Ovary (tissue), 9 donors: Measurements from ENCODE around the gene NFKBIA. TPM values are rescaled to one million over a fixed set of nuclear protein-coding genes. Genes with fewer than 3 reads are reported as not detected.
A peak's percentile ranks its signal among the peaks of the same experiment; 100 is the strongest.

Experiments used
- DNase-seq, 5 donors: peaks; one replicate each; pipeline ENCODE4 v3.0.0-alpha.2; 2019 to 2020
- H3K27ac ChIP-seq, 2 donors: fragments of 200-600 bp; one replicate each; pipeline versions ENCODE4 v1.5.1 to v1.8.0; 2019 to 2022
- H3K27me3 ChIP-seq: fragments of 200-600 bp; one replicate; pipeline ENCODE4 v1.8.0; 2022
- H3K36me3 ChIP-seq: fragments of 200-600 bp; sonication (generic); one replicate; pipeline ENCODE4 v1.5.1; 2019
- H3K4me1 ChIP-seq: one replicate; pipeline ENCODE4 v1.8.1; 2013; ENCODE audit warnings: mild to moderate bottlenecking, moderate library complexity; ENCODE audit not compliant: insufficient read depth
- H3K4me3 ChIP-seq: fragments of 200-600 bp; sonication (generic); one replicate; pipeline ENCODE4 v1.5.1; 2017
- H3K9me3 ChIP-seq, 2 donors: fragments of 200-600 bp in 1 of 2; sonication (generic) in 1 of 2; one replicate each; pipeline versions ENCODE4 v1.5.1 to v1.8.1; 2013 to 2019; ENCODE audit warnings: mild to moderate bottlenecking in 1 of 2, moderate library complexity in 1 of 2
- EP300 ChIP-seq: sonication (generic); formaldehyde crosslinking; IDR thresholded peaks from one replicate; pipeline ENCODE4 v1.6.1; 2017; ENCODE audit warnings: antibody characterized with exemption
- POLR2A ChIP-seq: fragments of 450-650 bp; IDR thresholded peaks from one replicate; pipeline ENCODE4 v1.6.1; 2017; ENCODE audit warnings: antibody characterized with exemption, mild to moderate bottlenecking, moderate library complexity
- WGBS, 3 donors: extraction: QIAGEN DNeasy Blood & Tissue Kit in 1 of 3; methylation state at CpG; one replicate each; pipeline versions ENCODE4 v1.1.5 to v1.1.7; 2013 to 2017; 5-methylcytosine and 5-hydroxymethylcytosine counted together
- intact Hi-C, 4 donors: fragments of 100-400 bp; cut with DNase I; formaldehyde crosslinking; loops; one replicate each; pipeline versions ENCODE4 v1.11.0 to v1.15.1; 2022 to 2023
- polyA plus RNA-seq, 2 donors: library from polyadenylated mRNA; stranded (reverse); fragments of 200-250 nt in 1 of 2; fragments of 350-450 nt in 1 of 2; fragmentation: Illumina TruSeq in 1 of 2; extraction: RNeasy Lipid Tissue Mini Kit (QIAGEN cat#74804) in 1 of 2; gene quantifications; one replicate each; pipeline ENCODE4 v1.2.3, GENCODE V29; 2013 to 2014
- total RNA-seq, 7 donors: library from RNA; depleted of rRNA in 2 of 7; stranded (reverse); fragments of >200 nt in 2 of 7; fragmentation: NEBNext Ultra II Directional in 3 of 7; extraction: Animal tissue kit (Norgen Biotek cat#: 25700) in 3 of 7; gene quantifications; one replicate each; pipeline versions ENCODE4 v1.1.0 to v1.2.4, GENCODE V29; 2016 to 2023
- TF ChIP-seq, protein P1 (sequence below), 3 donors: fragments of 450-650 bp in 2 of 3; fragments of 200-600 bp in 1 of 3; IDR thresholded peaks; one replicate each; pipeline versions ENCODE4 v1.5.1 to v1.8.0; 2016 to 2022; ENCODE audit warnings: antibody characterized with exemption in 3 of 3, mild to moderate bottlenecking in 1 of 3
- donor health status: DM: no; HTN: no; CAD: no; lungs with moderate emphysema.
- donor health status: DM: no; HTN: no; CAD: no.
- donor health status: Bipolar disorder and iron deficiency.
- donor health status: DM: yes; HTN: yes; CAD: no.
- donor health status: DM: no; HTN: no; CAD: no.
- donor health status: DM: yes; HTN: yes; CAD: no.

The NFKBIA gene
- total and polyA plus RNA-seq, 9 donors = 109 to 1,807 (median 222) TPM

DNA sequence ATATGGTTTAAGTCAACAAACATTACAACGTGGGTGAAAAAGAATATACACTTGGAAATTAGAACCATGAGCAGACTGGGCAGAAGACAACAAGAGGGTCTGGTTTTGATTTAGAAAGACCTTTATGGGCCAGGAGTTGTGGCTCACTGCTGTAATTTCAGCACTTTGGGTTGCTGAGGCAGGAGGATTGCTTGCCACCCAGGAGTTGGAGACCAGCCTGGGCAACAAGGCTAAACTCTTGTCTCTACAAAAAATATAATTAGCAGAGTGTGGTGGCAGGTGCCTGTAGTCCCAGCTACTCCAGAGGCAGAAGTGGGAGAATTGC, 2.7 kb upstream of the NFKBIA start:
- Histone ChIP-seq H3K36me3 (no peaks in the 10 kb centered on the region), H3K27ac (peak overlapping the region in 1 of 2 donors; percentile 7), H3K4me1 (peaks cover 6% of the 10 kb centered on the region), H3K9me3 (no peaks in the 10 kb centered on the region), H3K27me3 (no peaks in the 10 kb centered on the region), H3K4me3 (no peak overlapping the region)
- no peak for DNase-seq
- TF ChIP-seq EP300 (no peak), POLR2A (no peak)
- TF ChIP-seq, protein P1, sequence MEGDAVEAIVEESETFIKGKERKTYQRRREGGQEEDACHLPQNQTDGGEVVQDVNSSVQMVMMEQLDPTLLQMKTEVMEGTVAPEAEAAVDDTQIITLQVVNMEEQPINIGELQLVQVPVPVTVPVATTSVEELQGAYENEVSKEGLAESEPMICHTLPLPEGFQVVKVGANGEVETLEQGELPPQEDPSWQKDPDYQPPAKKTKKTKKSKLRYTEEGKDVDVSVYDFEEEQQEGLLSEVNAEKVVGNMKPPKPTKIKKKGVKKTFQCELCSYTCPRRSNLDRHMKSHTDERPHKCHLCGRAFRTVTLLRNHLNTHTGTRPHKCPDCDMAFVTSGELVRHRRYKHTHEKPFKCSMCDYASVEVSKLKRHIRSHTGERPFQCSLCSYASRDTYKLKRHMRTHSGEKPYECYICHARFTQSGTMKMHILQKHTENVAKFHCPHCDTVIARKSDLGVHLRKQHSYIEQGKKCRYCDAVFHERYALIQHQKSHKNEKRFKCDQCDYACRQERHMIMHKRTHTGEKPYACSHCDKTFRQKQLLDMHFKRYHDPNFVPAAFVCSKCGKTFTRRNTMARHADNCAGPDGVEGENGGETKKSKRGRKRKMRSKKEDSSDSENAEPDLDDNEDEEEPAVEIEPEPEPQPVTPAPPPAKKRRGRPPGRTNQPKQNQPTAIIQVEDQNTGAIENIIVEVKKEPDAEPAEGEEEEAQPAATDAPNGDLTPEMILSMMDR (IDR thresholded peaks at IDR 0.05) = no peak
- intact Hi-C loops = loop anchor here in 3 of 4 donors (5.0 to 10.0 kb wide), 3 partner anchors 112 to 418 kb away; partner anchors contain the start of genes BRMS1L (in 1 of the 3) and PSMA6 (in 1 of the 3)
- WGBS, 3 donors = 32 to 62% (median 44%) methylated on average over 1 of the region's 1 CpG

DNA sequence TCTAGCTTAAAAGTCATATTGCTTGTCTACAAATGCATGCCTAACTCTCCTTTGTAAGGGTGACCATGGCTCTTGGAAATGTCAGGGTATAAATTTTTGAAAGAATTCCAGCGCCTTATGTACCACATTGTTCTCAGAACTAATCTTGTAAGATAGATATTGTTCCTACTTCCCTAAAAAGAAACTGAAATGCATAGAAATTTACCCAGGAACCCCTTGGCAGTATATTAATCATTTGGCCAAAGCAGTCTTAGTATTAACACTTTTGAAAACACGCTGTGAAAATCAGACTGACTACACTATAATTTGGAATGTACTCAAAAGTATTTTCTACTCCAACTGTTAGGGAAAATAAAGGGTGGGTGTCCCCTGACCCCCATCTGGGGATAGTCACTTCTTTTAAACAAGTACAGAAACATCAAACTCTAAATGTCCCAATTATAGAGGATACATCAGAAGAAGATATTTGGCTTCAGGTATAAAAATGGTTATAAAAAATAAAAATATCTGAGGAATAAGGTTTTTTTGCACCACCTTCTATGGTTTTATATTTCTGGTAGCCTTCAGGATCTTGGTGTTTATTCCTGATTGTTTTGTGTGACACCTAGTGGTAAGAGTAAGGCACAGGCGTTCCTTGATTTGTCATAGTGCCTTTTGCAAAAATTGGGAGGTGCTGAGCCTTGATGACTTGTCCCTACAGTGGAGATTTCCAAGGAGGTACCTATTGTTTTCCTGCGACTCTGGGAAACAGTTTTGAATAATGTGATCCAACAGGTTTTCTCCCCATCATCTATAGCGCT, 2.2 kb upstream of the NFKBIA start:
- Histone ChIP-seq H3K36me3 (no peaks in the 10 kb centered on the region), H3K4me3 (no peak overlapping the region), H3K27me3 (no peaks in the 10 kb centered on the region), H3K9me3 (no peaks in the 10 kb centered on the region), H3K27ac (peak overlapping the region in 1 of 2 donors; percentile 99), H3K4me1 (peaks cover 6% of the 10 kb centered on the region)
- intact Hi-C loops = loop anchor here in 3 of 4 donors (5.0 to 10.0 kb wide), 3 partner anchors 112 to 418 kb away; partner anchors contain the start of genes BRMS1L (in 1 of the 3) and PSMA6 (in 1 of the 3)
- DNase-seq = peak in 1 of 5 donors; percentile 49
- TF ChIP-seq POLR2A (no peak), EP300 (no peak)
- TF ChIP-seq, protein P1 (IDR thresholded peaks at IDR 0.05) = peak; percentile 52 to 83 (median 78)
- WGBS, 3 donors = 21 to 24% (median 21%) methylated on average over 5 of the region's 5 CpGs

DNA sequence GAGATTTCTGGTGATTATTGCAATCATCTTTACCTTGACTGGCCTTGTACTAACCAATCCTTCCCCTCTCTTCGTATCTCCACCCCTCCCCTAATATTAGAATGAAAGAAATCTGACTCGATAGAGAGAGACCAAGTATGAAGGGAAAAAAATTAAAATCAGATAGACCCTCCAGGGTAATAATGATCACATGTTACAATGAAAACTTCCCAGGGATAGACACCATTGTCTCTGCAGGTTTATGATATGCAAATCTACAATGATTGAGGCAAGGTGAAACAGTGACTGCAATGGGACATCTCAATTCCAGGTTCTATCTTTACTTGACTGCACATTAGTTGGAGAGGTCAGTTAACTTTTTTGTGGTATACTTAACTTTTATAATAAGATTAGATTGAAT, 1.5 kb upstream of the NFKBIA start:
- Histone ChIP-seq H3K9me3 (no peaks in the 10 kb centered on the region), H3K4me1 (peaks cover 9% of the 10 kb centered on the region), H3K4me3 (peak overlapping the region; percentile 95), H3K27ac (peak overlapping the region in 1 of 2 donors; percentile 99), H3K36me3 (no peaks in the 10 kb centered on the region), H3K27me3 (no peaks in the 10 kb centered on the region)
- TF ChIP-seq, protein P1 (IDR thresholded peaks at IDR 0.05) = no peak
- TF ChIP-seq POLR2A = no peak
- TF ChIP-seq EP300 = no peak
- WGBS, 3 donors = 38 to 54% (median 42%) methylated on average over 2 of the region's 2 CpGs
- no peak for DNase-seq
- intact Hi-C loops = loop anchor here in 3 of 4 donors (5.0 to 10.0 kb wide), 3 partner anchors 111 to 419 kb away; partner anchors contain the start of genes BRMS1L (in 1 of the 3) and PSMA6 (in 1 of the 3)

DNA sequence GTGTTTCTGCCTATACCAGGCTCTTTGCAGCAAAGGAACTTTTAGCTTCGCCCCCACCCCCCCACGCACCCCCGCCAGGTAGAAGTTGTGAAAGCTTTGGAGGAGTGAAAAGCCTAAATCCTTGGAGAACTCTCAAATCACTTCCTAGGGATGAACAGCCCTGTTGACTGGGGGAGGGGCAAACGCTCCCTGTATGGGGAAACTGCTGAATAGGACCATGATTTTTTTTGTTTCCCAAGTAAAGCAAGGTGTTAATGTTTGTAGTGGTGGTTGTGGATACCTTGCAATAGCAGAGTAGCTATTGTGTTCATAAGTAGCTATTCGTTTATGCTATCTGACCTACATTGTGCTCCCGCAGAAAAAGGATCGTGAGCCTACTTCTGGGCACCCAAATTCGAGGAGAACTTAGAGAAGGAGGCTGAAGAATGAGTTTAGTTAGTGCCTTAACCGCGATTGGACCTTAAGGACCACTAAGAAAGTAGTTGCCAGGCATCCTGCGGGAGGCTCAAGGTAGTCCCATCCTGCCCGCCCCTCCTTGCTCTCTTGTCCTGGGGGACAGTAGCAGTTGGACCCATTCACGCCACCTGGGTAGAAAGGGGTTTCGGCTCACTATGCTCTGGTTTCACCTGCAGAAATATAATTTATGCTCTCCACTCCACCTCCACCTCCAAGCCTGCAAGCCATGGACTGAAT, 901 bp upstream of the NFKBIA start:
- peak overlapping the region; percentile 95 for H3K4me3 ChIP-seq
- peaks cover 12% of the 10 kb centered on the region for H3K4me1 ChIP-seq
- peak overlapping the region; percentile 96 to 99 for H3K27ac ChIP-seq
- WGBS, 3 donors = 35 to 43% (median 39%) methylated on average over 14 of the region's 14 CpGs
- H3K36me3 ChIP-seq = no peaks in the 10 kb centered on the region
- no peaks in the 10 kb centered on the region for H3K9me3 ChIP-seq
- TF ChIP-seq EP300 (no peak), POLR2A (no peak)
- TF ChIP-seq, protein P1 (IDR thresholded peaks at IDR 0.05) = no peak
- no peaks in the 10 kb centered on the region for H3K27me3 ChIP-seq
- intact Hi-C loops = loop anchor here (2.0 to 10.0 kb wide), 5 partner anchors 69 to 419 kb away; partner anchors contain the start of genes PSMA6 (in 2 of the 4) and BRMS1L (in 1 of the 4)
- peak; percentile 55 to 65 (median 58) for DNase-seq
